HG03457 (cell line): ENCODE data around the gene EVA1B.

Experiments used
- ATAC-seq: cut with Tn5 transposase; IDR thresholded peaks from one replicate; pipeline ENCODE4 v1.9.1; 2021; ENCODE audit warnings: moderate number of reproducible peaks; ENCODE audit not compliant: unreplicated experiment

The EVA1B gene

DNA sequence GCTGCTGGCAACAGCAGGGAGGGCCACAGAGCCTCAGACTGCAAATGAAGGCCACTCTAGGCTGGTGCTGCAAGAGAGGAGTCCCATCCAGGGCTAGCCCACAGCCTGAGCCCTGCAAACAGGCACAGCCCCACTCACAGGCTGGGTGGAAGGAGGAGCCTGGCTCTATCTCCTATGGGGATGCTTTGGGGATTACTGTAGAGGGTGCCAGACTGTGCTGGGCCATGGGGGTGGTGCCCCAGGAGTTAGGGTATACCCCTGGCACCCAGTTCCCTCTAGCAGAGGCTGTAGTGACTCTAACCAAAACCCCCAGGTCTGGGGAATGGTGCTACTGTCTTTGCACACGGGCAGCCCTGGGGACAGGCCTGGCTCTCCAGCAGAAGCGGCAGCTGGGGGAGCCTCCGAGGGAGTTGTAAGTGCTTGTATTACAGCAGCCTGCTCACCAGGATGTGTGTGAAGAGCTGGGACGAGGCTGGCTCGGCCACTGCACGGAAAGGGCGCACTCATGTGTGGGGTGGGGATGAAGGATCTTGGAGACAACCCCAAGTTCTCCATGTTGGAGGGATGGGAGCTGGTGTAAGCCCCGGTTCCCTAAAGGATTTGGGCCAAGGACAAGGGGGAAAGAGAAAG is 23.4 kb upstream of the EVA1B start:
- no peak for ATAC-seq

DNA sequence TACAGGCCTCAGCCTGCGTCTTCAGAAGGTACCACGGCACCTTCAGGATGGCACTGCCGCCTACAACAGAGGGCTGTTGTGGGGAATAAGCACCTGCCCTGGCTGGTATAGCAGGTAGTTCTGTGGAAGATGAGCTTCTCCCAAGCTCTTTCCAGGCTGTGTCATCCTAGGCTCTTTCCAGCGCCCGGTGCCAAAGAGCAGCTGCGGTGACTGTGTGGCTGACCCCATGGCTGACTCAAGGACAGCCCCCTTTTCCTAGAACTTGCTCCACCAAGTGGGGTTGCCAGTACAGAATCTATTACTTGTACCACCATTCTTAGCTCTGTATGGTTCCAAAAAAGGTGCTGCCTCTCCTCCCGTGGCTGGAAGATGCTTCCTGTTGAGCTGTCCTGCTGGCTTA is 21.9 kb upstream of the EVA1B start:
- ATAC-seq = no peak

DNA sequence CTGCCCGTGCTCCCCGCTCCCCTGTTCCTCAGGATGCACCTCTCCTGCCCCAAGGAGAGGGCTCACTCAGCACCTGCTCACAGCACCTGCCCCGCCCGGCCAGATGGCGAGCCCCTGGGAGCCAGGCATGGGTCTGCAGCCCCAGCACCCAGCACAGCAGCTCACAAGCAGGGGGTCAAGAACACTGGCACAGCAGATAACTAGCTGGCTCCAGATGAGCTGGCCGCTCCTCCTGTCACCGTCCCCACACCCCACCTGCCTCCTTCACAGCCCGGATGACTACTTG is 20.9 kb upstream of the EVA1B start:
- ATAC-seq = no peak

DNA sequence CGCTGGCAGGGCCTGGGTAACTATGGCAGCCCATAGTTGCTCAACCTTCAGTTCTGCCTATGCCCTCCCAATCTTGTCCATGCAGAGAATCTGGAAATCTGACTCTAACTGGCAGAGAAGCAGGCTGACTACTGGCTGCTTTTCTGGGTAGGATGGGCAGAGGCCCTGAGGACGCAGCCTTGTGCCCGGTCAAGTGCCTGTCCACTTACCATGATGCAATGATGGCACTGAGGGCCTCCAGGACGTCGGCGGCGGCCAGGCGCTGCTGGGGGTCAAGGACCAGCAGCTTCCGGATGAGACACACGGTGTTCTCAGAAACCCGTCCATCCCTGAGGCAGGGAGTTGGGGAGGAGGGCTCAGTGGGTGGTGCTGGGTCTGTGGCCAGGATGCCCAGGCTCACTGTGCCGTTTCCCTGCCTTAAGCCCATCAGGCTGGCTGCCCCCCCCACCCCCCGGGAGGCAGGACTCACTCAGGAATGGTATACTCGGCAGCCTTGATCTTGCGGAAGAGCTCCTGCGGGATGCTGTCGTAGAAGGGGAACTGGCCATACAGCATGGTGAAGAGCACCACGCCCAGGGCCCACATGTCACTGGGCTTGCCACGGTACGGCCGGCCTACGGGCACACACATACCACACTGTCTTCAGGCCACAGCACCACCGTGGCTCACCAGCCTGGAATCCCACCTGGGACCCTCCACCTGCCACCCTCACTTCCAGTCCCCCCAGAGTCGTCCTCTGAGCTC is 20.4 kb upstream of the EVA1B start:
- no peak for ATAC-seq

DNA sequence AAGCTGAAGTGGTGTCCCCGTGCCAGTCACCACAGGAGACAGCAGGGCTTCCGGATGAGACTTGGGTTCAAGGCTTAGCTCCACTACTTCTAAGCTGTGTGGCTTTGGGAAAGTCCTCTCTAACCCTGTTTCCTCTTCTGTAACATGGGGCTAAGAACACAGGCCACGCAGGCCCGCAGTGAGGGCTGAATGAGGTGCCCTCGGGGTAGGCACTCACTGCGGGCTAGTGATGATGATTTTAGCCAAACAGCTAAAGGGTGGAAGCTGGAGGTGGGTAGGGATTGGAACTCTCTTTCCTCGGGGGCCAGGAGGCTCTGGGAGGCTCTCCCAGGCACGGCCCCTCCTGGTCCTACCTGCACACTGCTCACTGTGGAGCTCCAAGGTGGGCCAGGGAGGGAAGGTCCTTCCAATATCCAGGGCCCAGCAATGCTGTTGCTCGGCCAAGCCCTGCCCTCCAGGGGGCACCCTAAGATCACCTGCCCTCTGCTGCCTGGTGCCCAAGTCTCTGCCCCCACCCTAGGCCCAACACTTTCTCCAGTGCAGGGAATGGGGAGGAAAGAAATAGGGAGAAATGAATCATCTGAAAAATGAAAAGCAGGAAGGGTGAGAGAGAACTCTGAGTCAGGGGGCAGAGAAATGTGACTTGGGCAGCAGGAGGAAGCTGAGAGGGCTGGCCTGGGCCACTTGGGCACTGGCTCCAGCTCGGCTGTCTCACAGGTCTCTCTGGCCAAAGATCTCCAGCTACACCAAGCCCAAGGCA is 19.2 kb upstream of the EVA1B start:
- no peak for ATAC-seq

DNA sequence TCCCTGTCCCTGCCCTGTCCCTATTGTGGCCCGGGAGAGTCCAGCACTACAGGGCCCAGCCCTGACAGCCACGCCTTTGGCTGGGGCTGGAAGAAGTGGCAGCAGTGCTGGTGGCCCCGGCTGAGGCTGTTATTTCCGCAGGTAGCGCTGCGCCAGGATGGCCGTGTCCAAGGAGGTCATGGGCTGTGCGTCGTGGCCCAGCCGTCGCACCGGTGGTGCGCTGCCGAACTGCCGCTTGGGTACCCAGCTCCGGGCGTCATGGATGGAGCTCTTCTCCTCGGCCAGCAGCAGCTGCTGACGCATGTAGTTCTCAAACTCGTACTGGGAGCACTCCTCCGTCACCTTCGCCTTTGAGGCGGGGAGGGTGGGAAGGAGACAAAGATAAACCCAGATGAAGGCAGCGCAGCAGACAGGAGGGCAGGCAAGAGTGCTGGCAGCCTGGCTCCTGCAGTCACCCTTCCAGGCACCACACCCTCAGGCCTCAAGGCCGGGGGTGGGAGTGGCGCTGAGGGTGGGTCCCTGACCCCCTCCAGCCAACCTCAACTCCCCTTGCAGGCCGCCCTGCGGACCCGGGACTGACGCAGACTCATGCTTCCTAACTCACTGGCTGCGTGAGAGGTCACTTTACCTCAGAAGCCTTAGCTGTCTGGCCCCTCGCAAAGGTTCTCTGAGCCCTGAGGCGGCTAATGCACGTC is 18.3 kb upstream of the EVA1B start:
- ATAC-seq = no peak

DNA sequence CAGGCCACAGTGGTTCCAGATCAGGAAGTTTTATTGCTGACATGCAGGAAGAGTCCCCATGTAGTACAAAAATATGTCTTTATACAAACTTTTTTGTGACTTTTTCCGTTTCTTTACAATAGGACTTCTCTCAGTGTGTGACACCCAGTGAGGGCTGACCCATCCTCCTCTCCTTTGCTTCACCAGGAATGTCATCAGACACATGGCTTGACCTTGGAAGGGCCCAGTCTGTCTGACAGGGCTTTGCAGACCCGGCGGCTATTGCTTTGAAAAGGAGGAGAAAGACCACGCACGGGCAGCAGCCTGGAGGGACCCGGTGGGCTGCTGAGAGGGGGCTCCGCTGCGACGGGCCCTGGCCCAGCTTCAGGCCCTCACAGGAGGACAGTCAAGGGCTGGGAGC is 16.2 kb upstream of the EVA1B start:
- no peak for ATAC-seq

DNA sequence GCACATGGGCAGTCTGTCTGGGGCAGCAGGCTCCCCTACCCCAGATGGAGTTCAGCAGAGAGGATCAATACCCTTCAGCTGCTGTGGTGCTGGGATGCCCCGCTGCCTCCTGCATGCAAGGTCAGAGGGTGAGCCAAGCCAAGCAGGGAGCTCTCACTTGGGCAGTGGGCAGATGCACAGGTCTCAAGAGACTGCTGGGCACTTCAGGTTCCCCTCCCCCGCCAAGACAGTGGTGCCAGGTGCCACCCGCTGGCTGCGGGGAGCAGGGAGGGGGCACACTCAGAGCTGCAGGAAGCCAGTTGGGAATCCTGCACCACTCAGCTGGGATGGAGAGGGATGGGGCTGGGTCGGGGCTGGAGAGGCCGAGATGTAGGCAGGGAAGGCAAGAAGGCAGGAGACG is 15.8 kb upstream of the EVA1B start:
- no peak for ATAC-seq

DNA sequence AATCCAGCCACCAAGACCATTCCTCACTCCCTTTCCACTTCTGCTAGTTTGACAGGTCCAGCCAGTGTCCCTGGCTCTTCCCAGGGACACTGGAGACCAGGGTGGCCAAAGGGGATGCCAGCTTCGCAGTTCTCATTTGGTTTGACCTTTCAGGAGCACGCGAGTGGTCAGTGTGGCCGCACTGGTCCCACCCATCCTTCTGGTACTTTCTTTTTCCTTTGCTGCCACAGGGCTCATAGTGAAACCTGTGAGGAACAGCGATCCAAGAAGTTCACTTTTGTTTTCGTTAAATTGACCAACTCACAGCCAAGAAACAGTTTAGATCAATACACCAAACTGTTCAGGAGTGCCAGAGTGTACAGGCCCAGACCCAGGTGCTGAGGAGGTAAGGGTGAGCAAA is 14.4 kb upstream of the EVA1B start:
- ATAC-seq = no peak

DNA sequence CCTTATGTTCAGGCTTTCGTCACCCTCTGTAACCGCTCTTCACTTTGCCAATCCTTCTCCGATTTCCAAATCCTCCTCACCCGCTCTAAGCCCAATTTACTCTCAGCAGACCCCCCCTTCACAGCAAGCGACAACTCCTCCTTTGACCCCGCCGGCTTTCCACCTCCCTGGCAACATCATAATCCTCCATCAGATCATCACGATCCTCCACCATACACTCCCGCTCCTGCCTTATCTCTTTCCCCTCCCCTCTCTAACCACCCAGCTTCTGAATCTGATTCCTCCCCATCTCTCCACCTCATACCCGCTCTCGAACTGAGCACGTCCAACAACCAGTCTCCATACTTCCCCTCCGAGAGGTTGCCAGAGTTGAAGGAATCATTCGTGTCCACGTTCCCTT is 7.5 kb upstream of the EVA1B start:
- ATAC-seq = no peak

DNA sequence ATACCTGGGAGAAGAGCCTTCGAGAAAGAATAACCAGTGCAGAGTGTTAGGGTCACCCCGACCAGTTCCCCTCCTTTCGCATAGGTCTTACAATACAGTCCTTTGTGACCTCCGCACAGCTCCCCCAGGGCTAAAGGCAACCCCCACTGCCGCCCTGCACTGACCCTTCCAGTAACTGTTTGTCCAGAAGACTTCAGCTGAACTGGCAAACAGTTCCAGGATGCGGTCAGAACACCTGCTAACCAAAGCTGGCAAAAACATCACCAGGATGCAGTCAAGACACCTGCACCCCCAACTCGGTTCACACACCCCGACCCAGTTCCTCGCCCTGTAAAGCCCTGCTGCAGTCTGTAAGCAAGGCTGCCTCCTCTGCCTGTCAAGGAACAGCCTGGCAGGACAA is 6.4 kb upstream of the EVA1B start:
- ATAC-seq = no peak

DNA sequence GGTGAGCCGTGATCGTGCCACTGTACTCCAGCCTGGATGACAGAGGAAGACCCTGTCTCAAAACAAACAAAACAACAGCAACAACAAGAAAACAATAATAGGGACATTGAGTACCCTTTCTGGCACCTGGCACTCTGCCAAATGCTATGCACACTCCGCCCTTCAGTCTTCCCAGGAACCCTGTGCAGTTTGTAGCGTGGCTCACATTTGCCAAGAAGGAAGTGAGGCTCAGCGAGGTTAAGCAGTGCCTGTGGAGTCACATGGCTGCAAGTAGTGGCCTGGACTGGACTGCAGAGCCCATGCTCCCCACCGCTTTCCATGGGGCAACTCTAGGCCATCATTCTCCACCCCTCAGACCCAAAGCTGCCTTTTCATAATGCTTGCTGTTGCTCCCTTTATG is 5.3 kb upstream of the EVA1B start:
- ATAC-seq = no peak

DNA sequence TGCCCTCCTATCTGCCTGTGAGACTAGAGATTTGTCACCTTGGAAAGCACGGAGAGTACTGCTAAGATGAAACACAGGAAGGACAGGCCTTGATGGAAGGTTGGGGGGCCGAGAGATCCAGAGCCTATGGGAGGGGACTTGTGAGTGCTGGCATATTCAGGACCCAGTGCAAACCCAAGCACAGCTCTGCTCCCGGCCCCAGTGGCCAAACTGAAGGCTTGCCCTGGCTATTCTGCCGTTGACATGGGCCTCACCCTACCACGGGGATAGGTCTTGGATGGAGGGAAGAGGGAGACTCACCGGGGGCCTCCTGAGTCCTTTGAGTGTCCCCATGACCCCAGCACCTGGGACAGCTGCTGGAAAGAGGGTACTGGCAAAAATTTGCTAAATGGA is 4.6 kb upstream of the EVA1B start:
- no peak for ATAC-seq

DNA sequence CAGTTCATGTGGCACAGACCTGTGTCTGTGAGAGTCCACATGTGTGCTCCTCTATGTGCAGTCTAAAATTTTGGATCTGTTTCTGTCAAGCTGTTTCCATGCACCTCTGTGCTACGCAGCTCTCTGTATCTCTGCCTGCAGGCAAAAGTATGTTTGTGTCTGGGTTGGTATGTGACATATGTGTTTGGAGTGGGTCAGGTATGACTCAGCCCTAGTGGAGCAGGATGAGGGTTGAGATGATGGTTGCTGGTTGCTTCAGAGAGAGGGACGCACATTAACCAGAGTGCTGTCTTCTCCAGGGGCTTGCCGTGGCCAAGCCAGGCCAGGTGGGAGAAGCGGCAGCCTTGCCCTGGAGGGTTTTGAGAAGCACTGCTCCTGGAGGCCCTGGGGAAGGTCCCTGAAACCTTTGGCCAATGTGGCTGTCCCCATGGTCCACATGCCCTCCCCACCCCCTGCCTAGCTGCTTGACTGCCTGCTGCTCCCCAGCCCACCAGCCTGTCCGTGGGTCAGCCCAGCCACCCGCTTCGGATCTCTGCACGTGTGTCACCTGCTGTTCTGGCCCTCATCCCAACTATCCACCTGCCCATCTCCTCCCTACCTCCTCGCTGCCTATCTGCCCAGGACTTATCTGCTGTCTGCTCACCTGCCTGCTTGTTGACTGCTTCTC is 4.1 kb upstream of the EVA1B start:
- ATAC-seq = no peak

DNA sequence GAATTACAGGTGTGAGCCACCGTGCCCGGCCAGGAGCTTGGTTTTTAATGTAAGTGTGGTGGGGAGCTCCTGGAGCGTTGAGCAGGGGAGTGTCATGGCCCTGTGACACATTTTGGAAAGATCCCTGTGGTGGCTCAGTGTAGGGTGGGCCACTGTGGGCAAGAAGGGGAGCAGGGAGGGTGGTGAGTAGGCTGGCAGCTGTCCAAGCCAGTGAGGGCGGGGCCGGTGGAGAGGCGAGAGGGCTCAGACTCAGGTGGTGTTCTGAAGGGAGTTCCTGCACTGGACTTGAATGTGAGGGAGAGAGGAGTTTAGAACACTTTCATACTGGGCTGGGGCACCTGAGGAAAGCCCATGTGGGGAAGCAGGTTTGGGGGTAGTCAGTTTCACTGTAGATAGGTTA is 3.1 kb upstream of the EVA1B start:
- no peak for ATAC-seq

DNA sequence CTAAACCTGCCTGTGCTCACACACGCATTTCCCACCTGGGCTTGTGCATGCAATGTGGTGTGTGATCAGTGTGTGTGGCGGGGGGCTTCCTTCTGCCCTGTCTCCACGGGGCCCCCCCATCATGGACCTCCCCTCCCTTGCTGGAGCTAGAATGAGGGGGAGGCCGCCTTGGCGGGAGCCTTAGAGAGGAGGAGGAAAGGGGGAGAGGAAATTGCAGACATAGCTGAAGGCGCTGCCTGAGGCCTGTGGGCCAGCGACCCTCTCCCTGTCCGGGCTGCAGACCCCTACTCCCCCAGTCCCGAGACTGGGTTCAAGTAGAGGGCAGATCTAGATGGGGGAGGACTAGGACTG is 883 bp upstream of the EVA1B start:
- no peak for ATAC-seq

DNA sequence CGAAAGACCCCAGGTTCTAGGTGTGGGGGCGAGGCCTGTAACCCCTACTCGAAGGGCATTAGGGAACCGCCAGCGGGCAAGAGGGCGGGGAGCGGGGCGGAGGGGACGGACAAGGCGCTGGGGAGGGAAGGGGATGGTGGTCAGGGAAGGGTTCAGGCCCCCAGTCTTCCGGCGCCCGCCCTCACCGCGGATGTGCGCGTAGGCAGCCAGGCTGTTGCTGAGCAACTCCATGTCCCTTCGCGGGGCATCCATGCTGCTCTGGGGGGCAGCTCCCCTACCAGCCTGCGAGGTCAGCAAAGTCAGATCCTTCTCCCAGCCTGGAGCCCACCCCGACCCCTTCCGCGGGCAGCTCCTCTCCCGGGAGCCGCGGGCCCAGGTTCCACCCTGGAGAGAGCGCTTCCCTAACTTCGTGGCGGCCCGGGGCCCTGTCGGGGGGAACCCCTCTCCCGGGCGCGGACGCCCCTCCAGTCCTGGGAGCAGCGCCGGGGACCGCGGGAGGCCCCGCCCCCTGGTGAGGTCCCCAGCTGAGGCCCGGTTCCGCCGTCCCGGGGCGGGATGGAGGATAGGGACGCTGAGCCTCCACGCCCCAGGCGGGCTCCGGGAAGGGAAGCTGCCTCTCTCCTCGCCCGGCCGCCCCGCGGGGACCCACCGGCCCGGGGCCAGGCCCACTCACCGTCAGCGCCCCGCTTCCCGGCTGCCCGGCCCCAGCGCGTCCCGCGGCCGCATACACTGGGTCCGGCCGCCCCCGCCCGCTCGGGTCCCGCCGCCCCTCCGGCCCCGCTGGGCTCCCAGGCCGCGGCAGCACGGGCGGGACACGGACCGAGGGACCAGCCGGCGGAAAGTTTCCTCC is 434 bp downstream of the EVA1B start:
- ATAC-seq = no peak

DNA sequence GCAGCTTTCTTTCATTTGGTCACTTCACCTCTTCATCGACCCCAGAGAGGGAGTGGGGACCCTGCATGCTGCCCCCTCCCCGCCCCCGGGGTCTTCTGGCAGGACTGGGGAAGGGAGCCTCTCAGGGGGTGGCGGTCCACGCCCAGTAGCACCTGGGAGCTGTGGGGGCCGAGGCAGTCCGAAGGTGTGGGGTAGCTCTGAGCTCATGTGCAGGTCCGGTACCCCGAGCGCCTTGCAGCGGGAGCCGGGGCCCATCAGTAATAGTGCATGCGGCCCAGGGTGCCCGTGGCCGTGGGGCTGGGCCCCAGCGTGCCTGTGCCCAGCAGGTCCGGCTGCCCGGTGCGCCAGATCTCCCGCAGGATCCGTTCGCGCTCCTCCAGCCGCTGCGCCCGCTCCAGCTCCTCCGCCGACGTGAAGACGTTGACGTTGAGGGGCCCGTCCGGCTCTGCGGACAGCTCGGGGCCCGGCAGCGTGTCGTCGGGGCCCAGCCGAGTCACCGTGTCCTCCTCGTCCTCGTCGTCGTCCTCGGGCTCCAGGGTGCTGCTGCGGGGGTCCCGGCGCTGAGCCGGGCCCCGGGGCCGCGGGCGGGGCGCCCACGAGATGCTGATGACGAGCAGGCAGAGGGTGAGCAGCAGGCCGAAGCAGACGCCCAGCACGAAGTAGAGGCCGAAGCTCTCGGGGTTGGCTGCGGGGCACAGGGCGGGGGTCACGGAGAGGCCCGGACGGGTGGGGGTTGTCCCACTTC is 1.2 kb downstream of the EVA1B start:
- no peak for ATAC-seq

DNA sequence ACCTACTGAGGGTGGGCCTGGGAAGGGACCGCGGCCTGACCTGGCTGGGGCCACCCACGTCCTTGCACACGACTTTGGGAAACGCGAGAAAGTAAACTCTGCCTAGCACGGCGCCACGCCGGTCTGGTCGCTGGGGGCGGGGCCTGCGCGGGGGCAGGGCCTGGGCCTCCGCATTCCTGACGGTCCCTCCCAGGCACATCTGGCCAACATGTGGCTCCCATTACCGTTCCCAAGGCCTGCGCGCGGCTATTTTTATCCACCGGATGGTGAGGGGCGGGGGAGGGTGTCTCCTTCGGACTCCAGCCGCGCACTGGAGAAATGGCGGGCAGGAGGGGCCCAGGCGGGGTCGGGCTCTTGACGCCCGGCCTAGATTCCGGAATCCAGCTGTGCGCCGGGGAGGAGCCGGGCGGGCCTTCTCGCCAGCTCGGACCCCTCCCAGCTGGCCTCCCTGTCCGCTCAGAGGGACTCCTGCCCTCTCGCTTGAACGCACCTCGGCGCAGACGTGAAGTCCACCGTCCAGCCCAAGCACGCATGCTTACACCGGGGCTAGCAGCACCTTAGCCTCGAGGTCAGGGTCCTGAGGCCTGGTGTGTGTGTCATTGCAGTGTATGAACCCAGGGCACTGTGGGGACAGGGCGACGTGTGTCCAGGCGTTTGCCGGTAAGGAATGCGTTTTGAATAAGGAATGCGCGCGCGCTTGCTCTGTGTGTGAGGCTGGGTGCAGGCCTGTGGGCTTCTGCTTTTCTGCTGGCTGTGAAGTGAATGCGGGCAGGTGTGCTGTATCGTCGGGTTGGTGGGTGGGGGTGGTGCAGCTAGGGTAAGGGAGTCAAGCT is 2.1 kb downstream of the EVA1B start:
- no peak for ATAC-seq
